OCI-LY7 (cell line): ENCODE measurements around the gene YY1AP1.

Experiments
- CTCF ChIP-seq: fragments of 200-600 bp; sonication (generic); conservative IDR thresholded peaks from 2 replicates; pipeline ENCODE4 v1.5.1; 2014; ENCODE audit warnings: mild to moderate bottlenecking, antibody characterized with exemption, low read length, moderate library complexity, mixed read lengths
- EZH2phosphoT487 ChIP-seq: fragments of 200-600 bp; sonication (generic); IDR thresholded peaks from 2 replicates; pipeline ENCODE4 v1.6.1; 2018; ENCODE audit warnings: low read depth, borderline replicate concordance, mild to moderate bottlenecking, mixed run types, antibody characterized with exemption, low read length, moderate library complexity, mixed read lengths

GRCh38 chr1:155648207-155649147 is 40.1 kb downstream of the YY1AP1 start:
- TF ChIP-seq CTCF (peak; percentile 54), EZH2phosphoT487 (no peak)
